Activated T-cell treated with anti-CD3 and anti-CD28 coated beads for 48 hours (primary cell): Measurements from ENCODE around the gene ACTBL2.

Experiments used
- DNase-seq: peaks from one replicate; pipeline ENCODE4 v3.0.0-alpha.2; 2020; ENCODE audit warnings: low read depth

Gene ACTBL2

DNA sequence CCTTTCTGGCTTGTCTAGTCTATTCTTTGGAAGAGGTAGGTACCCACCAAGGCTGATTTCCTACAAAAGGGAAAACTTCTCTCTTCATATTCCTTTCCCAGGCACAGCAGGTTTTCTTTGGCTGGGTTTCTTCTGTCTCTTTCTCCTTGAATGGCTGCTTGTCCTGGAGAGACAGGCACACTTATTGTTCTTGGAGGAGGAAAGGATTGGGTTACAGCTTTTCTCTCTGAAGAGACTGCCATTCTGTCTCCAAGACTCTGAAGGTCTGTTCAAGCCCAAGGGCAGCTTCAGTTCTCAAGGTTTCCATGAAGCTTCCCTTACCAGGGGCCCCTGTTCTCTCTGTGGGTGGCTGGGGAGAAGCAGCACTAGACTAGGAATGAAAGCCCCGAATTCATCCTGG, 33.9 kb downstream of the ACTBL2 start:
- no peak for DNase-seq

DNA sequence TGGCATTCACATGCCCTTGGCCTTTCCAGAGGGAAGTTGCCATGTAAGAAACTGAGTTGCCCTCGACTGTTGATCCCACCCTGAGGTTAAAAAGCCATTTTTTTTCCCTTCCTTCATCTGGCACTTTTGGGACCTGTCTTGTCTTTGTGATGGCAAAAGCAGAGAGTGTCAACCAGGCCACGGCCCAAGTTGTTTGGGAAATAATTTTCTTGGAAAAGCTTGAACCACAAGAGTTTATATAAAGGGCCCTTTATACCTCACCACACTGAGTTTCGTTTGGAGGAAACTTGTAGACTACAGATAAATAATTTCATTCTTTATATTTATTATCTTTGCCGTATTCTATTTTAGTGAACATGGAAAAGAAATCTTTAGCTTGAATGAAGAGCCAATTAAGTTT, 34.3 kb downstream of the ACTBL2 start:
- no peak for DNase-seq

DNA sequence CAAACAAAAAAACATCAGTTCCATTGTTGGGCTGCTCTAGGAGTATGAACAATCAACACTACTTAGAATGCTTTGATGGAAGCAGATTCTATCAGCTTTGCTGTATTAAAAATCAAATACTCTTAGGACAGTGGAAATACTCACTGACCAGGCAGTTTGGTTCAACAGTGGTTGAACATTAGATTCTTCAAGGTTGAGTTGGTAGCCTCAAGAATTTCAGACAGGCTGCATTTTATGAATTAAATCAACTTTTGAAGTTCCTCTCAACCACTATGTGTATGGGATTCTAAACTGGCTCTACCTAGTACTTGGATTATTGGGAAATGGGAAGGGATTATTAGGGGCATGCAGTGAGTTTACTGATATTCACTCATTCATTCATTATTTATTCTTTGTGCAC, 35.0 kb downstream of the ACTBL2 start:
- no peak for DNase-seq

DNA sequence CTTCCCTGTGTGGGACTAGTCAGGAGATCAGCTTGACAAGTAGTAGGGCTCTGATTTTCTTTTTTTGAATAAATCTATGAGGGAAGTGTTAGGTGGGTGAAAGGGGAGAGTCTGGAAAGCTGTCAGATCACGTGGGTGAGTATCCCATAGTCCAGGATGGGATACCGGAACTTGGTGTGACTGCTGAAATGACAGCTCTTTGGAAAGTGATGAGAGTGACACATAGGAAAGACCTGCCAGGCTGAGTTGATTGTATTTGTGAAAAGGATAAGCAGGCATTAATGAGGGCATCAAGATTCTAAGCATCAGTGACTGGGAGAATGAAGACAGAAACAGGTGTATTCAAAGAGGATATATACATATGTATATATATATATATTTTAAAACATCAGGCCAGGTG, 35.6 kb downstream of the ACTBL2 start:
- DNase-seq, result no peak

DNA sequence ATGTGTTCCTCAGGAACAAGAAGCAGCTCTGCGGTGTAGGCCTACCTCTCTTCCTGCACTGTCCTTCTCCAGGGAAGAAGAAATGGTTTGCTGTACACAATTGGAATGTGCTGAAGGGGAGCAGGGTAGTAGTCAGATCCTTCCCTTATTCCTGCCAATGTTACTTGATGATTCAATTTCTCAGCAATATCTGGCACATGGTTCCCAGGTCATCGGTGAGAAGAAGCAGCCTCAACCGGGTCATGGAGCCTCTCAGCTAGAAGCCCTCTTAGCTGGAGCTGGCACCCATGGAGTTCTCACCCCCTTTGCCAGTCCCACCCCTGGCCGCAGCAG, 36.9 kb downstream of the ACTBL2 start:
- DNase-seq, result no peak

DNA sequence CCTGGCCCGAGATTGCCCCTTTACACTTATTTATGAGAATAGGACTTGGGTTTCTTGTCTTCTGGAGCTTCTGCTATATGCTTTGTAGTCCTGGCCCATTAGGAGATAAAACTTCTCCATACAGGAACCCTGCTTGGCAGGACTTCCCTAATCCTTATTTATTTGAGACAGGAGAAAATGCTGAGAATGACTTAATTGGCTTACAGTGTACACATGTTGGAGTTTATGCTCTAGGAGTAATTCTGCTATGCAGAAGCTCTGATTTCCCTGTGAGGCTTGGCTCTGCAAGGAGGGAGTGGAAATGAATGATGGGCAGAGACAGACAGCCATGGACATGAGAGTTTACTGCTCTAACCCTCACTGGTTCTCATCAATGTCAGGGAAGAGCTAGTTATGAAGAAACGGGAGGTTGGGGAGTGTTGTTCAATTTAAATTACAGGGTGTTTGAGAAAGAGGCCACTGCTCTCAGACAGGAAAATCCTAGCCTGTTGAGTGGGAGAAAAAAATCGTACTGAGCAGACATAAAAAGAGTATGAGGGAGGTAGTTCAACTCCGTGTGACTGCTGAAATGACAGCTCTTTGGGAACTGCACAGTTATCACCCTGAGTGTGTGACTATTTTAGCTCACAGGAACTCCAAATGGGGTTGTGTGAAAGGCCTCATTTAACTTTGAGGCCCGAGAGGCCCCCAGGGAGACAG, 37.5 kb downstream of the ACTBL2 start:
- no peak for DNase-seq

DNA sequence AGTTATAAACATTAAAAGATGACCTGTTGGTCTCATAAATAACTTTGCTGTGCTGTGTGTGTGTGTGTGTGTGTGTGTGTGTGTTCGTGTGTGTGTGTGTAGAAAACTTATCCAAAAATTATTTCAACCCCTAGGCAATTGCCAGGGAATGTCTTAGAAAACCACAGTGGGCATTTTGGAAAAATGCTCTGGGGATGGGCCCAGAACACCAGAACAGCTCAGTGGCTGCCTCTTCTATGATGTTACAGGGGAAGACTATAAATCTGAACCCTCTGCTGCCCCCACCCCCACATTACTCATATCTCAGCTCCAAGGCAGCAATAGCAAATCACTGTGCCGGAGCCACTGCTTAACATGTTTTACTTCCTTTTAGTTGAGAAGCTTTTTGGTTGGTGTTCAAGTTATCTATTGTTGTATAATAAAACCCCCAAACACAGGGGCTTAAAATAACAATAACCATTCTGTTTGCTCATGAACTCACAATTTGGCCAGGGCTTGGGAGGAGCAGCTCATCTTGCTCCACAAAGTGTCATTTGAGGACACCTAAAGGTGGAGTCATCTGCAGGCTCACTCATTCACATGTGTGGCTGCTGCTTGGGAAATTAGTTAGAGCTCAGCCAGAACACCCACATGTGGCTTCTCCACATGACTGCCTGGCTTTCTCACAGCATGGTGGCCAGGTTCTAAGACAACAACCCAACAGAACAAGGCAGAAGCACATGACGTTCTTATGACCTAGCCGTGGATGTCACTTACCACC, 40.4 kb downstream of the ACTBL2 start:
- no peak for DNase-seq

DNA sequence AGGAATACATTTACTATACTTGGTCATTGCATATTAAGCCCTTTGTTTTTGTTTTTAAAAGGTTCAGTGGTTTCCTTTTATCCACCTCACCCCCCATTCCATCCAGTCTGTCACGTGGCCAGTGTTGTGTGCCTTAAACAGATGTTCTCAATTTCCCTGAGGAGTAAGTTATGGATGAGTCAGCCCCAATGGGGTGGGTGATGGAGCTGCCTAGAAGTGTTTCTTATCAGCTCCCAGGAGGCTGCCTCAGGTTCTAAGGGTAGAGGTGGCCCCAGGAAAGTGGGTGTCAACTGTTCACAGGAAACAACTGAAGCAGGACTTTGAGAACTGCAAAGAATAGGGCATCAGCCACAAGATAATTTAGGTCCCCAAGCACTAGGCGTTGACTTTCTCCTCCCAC, 41.1 kb downstream of the ACTBL2 start:
- no peak for DNase-seq

DNA sequence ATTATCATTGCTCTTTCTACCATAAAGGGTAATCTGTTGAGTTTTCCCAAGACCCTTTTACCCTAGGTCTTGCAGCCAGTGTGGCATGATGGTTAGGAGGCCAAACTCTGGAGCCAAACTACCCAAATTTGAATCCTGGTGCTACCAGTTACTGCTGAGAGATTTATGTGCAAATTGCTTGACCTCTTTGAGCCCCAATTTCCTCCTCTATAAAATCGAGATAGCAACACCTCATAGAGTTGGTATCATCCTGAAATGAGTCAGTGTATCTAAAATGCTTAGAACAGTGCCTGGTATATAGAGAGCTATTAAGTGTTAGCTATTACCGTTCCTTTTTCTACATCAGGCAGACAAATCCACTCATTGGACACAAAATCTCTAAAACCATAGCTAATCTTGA, 43.0 kb downstream of the ACTBL2 start:
- DNase-seq, result no peak

DNA sequence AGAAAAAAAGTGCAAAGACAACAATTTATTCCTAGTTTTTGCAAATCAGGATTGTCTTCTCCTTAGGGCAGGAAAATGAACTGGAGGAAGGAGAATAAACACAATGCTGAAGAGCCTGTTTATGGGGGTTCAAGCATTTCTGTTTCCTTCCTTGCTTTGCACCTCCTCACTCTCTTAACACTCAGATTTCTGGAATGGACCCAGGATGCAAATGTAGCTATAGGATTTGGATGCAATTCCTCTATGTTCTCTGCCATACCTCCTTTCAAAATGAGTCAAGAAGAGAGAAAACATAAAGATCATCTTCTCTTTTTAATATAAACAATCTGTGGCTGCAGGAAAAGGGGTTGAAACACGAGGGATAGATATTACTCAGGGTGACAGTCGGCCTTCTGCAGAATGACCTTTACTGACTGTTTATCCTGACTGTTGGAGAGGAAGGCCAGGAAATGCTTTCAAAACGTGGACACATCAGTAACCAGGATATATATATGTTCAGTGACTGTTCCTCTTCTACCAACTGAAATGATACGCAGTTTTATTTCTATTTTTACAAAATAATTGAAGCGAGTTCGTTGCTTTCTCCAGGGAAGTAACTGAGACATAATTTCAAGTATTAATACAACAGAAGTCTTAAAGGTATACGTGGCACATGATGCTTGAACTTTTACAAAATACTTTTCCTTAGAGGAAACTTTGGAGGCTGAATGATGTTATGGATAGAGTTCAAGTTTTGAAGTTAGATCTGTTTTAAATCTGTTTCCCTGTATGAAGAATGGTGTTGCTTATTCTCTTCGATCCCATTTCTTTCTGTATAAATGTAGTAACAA, 44.4 kb downstream of the ACTBL2 start:
- no peak for DNase-seq

DNA sequence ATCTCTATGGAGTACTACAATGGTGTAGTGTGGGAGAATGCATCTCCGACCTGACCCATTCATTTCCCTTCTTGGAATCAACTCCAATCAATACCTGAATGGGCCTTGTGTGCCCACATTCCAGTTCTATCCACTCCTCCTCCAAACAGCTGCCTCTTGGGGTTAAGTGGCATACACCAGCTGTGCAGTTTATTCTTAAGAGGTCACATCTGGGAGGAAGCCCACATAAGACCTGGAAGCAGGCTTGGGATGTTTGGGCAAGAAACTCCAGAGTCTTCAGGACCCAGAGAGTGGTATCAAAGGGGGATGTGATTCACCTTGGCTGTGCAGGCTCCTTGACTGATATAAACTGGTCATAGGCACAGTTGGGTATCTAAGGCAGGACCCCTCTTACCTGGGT, 46.0 kb downstream of the ACTBL2 start:
- no peak for DNase-seq

DNA sequence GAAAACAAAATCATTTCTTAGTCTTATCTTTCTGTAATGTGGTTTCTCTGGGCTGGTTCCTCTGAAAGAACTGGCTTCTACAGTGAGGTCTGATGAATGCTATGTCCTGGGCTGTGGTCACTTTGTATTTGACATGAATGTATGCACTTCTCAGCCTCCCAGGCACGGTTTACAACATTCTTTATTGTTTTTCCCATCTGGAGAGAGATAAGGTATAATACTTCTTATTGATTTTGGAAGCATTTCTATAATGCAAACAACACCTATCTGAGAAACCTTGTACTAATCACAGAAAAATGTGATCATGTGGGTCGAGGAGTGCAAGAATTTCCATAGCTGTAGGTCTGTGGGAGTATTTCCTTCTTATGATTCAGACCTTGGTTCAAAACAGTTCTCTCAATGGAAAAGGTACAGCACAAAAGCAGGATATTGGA, 46.9 kb downstream of the ACTBL2 start:
- DNase-seq, result no peak

DNA sequence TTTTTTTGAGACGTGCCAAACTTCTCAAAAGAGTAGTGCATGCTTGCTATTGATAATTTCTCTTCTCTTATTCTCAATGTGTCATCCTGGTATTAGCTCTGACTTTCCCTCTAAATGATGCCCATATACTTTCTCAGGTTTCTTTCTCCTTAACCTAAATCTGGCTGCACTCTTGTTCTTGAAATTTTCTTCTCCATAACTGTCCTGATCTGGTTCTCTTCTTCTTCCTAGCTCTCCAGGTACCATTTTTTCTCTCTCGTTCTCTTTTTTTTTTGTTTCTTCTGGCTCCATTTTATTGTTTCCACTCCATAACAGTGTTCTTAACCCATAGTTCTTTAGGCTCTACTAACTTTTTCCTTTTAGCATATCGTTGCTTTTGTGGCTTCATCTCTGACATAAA, 47.9 kb downstream of the ACTBL2 start:
- DNase-seq, result no peak

DNA sequence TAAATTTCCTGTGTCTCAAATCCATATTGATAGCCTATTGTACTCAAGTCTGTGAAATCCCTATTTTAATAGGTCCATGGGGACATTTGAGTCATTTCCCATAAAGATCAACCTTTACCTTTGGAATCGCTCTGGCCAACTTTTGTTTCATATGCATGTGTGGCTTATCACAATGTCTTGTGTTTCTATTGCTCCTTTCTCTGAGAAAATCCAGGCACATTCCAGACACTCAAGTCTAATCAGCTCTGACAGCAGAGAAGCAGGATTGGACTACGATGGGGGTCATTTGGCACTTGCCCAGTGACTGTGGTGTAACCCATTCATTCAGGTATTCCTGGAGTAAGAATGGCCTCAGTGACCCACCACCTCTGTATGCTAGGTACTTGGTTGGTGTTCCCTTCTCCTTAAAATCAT, 48.4 kb downstream of the ACTBL2 start:
- DNase-seq, result no peak

DNA sequence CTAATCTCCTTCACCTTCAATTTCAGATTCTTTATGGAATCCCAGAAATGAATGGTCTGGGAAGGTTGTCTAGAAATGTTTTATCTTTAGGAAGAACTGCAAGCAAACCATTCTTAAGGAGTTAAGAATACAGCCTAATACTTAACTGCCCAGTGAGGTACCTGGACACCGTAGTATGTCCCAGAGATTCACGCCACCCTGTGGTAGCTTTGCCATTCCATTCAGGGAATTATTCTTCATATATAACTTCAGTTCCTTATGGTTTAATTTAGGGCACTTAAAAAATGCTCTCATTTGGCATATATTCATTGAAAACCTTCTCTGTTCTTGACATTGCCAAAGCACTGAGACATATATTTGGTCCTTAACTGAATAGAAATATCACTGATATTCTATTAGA, 49.7 kb downstream of the ACTBL2 start:
- DNase-seq, result no peak

DNA sequence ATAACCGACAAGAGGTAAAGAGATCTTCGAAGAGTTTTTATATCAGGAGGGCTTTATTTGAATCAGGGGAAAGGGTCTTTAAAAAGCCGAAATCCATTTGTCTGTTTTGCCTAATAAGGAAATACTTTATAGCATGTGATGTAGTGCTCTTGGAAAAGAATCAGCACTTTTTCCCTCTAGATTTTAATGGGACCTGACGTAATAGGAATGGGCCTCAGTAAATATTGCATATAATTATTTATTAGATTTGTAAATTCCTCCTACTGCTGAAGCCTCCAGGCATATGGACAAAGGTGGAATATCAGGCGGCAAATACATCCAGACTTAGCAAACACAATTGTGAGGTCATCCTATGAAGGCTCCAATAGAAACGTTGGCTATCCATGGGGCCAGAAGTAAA, 50.9 kb downstream of the ACTBL2 start:
- no peak for DNase-seq
